ENCODE data around the gene METTL26. TPM values are rescaled to one million over a fixed set of nuclear protein-coding genes. Genes with fewer than 3 reads are reported as not detected.

METTL26 gene
- total and polyA plus RNA-seq, 4 donors = 26.3 to 69.1 (median 41.4) TPM

DNA sequence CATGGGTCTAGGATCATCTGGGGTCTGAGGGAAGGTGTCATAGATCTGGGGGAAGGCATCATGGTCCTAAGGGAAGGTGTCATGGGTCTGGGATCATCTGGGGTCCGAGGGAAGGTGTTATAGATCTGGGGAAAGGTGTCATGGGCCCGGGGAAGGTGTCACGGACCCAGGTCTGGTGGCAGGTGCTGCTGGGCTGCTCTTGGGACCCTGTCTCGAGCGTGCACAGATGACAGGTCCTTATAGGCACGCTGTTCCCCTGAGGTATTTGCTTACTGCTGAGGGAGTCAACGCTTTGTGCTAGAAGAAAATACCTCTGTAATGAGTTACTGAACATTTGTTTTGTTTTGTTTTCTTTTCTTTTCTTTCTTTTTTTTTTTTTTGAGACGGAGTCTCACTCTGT lies 44.9 kb downstream of the METTL26 start:
- peak overlapping the region; percentile 57 to 81 (median 81) for H3K4me3 ChIP-seq (ENCODE audit: low read depth in 1 of 3, low read length in 3 of 3)
- DNase-seq (ENCODE audit: low spot score) = no peak
- peak overlapping the region in 1 of 2 donors; percentile 50 for H3K9ac ChIP-seq (ENCODE audit: low read depth in 1 of 2, low read length in 2 of 2)
- no peaks in the 10 kb centered on the region for H3K9me3 ChIP-seq (ENCODE audit: control insufficient read depth in 4 of 4, low read length in 3 of 4)
- no peaks in the 10 kb centered on the region for H3K27me3 ChIP-seq (ENCODE audit: control insufficient read depth in 4 of 4, insufficient read depth in 4 of 4, low read length in 3 of 4)
- TF ChIP-seq YY1 (IDR thresholded peaks at IDR 0.05) (no peak), HNF4A (conservative IDR thresholded peaks at IDR 0.05) (no peak), EGR1 (IDR thresholded peaks at IDR 0.05; ENCODE audit: low read depth in 2 of 2) (no peak), NR2F2 (IDR thresholded peaks at IDR 0.05) (no peak), RAD21 (IDR thresholded peaks at IDR 0.05) (no peak), HNF4G (IDR thresholded peaks at IDR 0.05) (no peak), FOXA2 (IDR thresholded peaks at IDR 0.05) (no peak), RXRA (IDR thresholded peaks at IDR 0.05) (no peak), SP1 (IDR thresholded peaks at IDR 0.05) (no peak), GABPA (IDR thresholded peaks at IDR 0.05 in 1 of 2, conservative IDR thresholded peaks at IDR 0.05 in 1 of 2) (no peak), TAF1 (conservative IDR thresholded peaks at IDR 0.05) (no peak), FOXA1 (IDR thresholded peaks at IDR 0.05) (no peak)
- TF ChIP-seq, protein P1, sequence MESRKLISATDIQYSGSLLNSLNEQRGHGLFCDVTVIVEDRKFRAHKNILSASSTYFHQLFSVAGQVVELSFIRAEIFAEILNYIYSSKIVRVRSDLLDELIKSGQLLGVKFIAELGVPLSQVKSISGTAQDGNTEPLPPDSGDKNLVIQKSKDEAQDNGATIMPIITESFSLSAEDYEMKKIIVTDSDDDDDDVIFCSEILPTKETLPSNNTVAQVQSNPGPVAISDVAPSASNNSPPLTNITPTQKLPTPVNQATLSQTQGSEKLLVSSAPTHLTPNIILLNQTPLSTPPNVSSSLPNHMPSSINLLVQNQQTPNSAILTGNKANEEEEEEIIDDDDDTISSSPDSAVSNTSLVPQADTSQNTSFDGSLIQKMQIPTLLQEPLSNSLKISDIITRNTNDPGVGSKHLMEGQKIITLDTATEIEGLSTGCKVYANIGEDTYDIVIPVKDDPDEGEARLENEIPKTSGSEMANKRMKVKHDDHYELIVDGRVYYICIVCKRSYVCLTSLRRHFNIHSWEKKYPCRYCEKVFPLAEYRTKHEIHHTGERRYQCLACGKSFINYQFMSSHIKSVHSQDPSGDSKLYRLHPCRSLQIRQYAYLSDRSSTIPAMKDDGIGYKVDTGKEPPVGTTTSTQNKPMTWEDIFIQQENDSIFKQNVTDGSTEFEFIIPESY (IDR thresholded peaks at IDR 0.05) = no peak
- TF ChIP-seq, protein P2, sequence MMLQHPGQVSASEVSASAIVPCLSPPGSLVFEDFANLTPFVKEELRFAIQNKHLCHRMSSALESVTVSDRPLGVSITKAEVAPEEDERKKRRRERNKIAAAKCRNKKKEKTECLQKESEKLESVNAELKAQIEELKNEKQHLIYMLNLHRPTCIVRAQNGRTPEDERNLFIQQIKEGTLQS (IDR thresholded peaks at IDR 0.05) = no peak
- 68% methylated on average over 8 of the region's 8 CpGs for WGBS
- H3K27ac ChIP-seq (ENCODE audit: low read depth in 1 of 2, low read length in 2 of 2) = peak overlapping the region in 1 of 2 donors; percentile 89
- peaks cover 26 to 78% (median 67%) of the 10 kb centered on the region in 4 donors for H3K4me1 ChIP-seq (ENCODE audit: control insufficient read depth in 4 of 4, insufficient read depth in 4 of 4, low read length in 3 of 4)
- no peaks in the 10 kb centered on the region for H3K36me3 ChIP-seq (ENCODE audit: control insufficient read depth in 4 of 4, insufficient read depth in 3 of 4, low read depth in 1 of 4, low read length in 3 of 4)

- Histone ChIP-seq H3K36me3 (ENCODE audit: control insufficient read depth in 4 of 4, insufficient read depth in 3 of 4, low read depth in 1 of 4, low read length in 3 of 4) (no peaks in the 10 kb centered on the region), H3K4me1 (ENCODE audit: control insufficient read depth in 4 of 4, insufficient read depth in 4 of 4, low read length in 3 of 4) (peaks cover 25 to 78% (median 68%) of the 10 kb centered on the region in 4 donors), H3K9ac (ENCODE audit: low read depth in 1 of 2, low read length in 2 of 2) (peak overlapping the region; percentile 50 to 52), H3K4me3 (ENCODE audit: low read depth in 1 of 3, low read length in 3 of 3) (peak overlapping the region; percentile 57 to 81 (median 81)), H3K27ac (ENCODE audit: low read depth in 1 of 2, low read length in 2 of 2) (peak overlapping the region; percentile 89 to 90), H3K27me3 (ENCODE audit: control insufficient read depth in 4 of 4, insufficient read depth in 4 of 4, low read length in 3 of 4) (no peaks in the 10 kb centered on the region), H3K9me3 (ENCODE audit: control insufficient read depth in 4 of 4, low read length in 3 of 4) (no peaks in the 10 kb centered on the region)
- WGBS = 31% methylated on average over 10 of the region's 10 CpGs
- no peak for DNase-seq (ENCODE audit: low spot score)
- TF ChIP-seq GABPA (IDR thresholded peaks at IDR 0.05 in 1 of 2, conservative IDR thresholded peaks at IDR 0.05 in 1 of 2) (peak; percentile 46 to 75), MAX (IDR thresholded peaks at IDR 0.05) (no peak), HNF4A (conservative IDR thresholded peaks at IDR 0.05) (no peak)
These were observed 45.3 kb downstream of the METTL26 start for GRCh38 chr16:590815-591200.

- no peak for DNase-seq (ENCODE audit: low spot score)
- peak overlapping the region; percentile 57 to 81 (median 81) for H3K4me3 ChIP-seq (ENCODE audit: low read depth in 1 of 3, low read length in 3 of 3)
- TF ChIP-seq HNF4G (IDR thresholded peaks at IDR 0.05) (no peak), NR2F2 (IDR thresholded peaks at IDR 0.05) (no peak), SP1 (IDR thresholded peaks at IDR 0.05) (no peak), FOXA2 (IDR thresholded peaks at IDR 0.05) (no peak), GABPA (IDR thresholded peaks at IDR 0.05 in 1 of 2, conservative IDR thresholded peaks at IDR 0.05 in 1 of 2) (no peak), RAD21 (IDR thresholded peaks at IDR 0.05) (no peak), YY1 (IDR thresholded peaks at IDR 0.05) (no peak), EGR1 (IDR thresholded peaks at IDR 0.05; ENCODE audit: low read depth in 2 of 2) (no peak), FOXA1 (IDR thresholded peaks at IDR 0.05) (no peak), CTCF (IDR thresholded peaks at IDR 0.05; ENCODE audit: low read depth, low read length, missing input control) (no peak), TAF1 (conservative IDR thresholded peaks at IDR 0.05) (no peak), HNF4A (conservative IDR thresholded peaks at IDR 0.05) (no peak), MAX (IDR thresholded peaks at IDR 0.05) (no peak), RXRA (IDR thresholded peaks at IDR 0.05) (no peak)
- TF ChIP-seq, protein P2 (IDR thresholded peaks at IDR 0.05) = no peak
- TF ChIP-seq, protein P1 (IDR thresholded peaks at IDR 0.05) = no peak
These were observed 45.8 kb downstream of the METTL26 start for GRCh38 chr16:590188-590814.

More at GRCh38 chr16:590188-590814, 45.8 kb downstream of the METTL26 start:
- peak overlapping the region; percentile 89 to 90 for H3K27ac ChIP-seq (ENCODE audit: low read depth in 1 of 2, low read length in 2 of 2)
- peak overlapping the region; percentile 50 to 52 for H3K9ac ChIP-seq (ENCODE audit: low read depth in 1 of 2, low read length in 2 of 2)
- H3K4me1 ChIP-seq (ENCODE audit: control insufficient read depth in 4 of 4, insufficient read depth in 4 of 4, low read length in 3 of 4) = peaks cover 26 to 79% (median 70%) of the 10 kb centered on the region in 4 donors
- no peaks in the 10 kb centered on the region for H3K9me3 ChIP-seq (ENCODE audit: control insufficient read depth in 4 of 4, low read length in 3 of 4)
- no peaks in the 10 kb centered on the region for H3K27me3 ChIP-seq (ENCODE audit: control insufficient read depth in 4 of 4, insufficient read depth in 4 of 4, low read length in 3 of 4)
- WGBS = under 1% methylated on average over 71 of the region's 71 CpGs
- no peaks in the 10 kb centered on the region for H3K36me3 ChIP-seq (ENCODE audit: control insufficient read depth in 4 of 4, insufficient read depth in 3 of 4, low read depth in 1 of 4, low read length in 3 of 4)
